IMR-90 (cell line): ENCODE results near the gene MED12. TPM values are rescaled to one million over a fixed set of nuclear protein-coding genes. Genes with fewer than 3 reads are reported as not detected.

ENCODE experiments used
- ATAC-seq: fragments of 200-7000 bp; cut with Tn5 transposase; 2 replicates; pipeline ENCODE4 v1.9.1; 2020; ENCODE audit warnings: low read depth, mild to moderate bottlenecking, moderate library complexity
- BruUV-seq: library from RNA; stranded (reverse); fragments of 400-500 nt; replicated peaks from 2 replicates; lab custom pipeline; 2021; lab: Mats Ljungman, UMichigan
- CTCF ChIA-PET: fragments of 300-600 bp; formaldehyde crosslinking; extraction: SDS; loops from one replicate; lab custom pipeline; 2021; ENCODE audit warnings: antibody characterized with exemption; lab: Yijun Ruan, JAX
- POLR2A ChIA-PET: fragments of 300-600 bp; sonication (Branson Sonifier 250); formaldehyde crosslinking; loops from one replicate; lab custom pipeline; 2022; ENCODE audit warnings: antibody characterized with exemption; ENCODE audit not compliant: unreplicated experiment; lab: Charles Lee
- DNase-seq: peaks from one replicate; pipeline ENCODE4 v3.0.0; 2013
- H2AFZ ChIP-seq: replicated peaks from 2 replicates; pipeline ENCODE3; 2013; ENCODE audit warnings: low read length, mild to moderate bottlenecking; ENCODE audit not compliant: poor library complexity
- H2AK5ac ChIP-seq: 2 replicates; pipeline ENCODE4 v1.6.1; 2013; ENCODE audit warnings: low read depth, low read length, inconsistent platforms
- H2AK9ac ChIP-seq: replicated peaks from 2 replicates; pipeline ENCODE3; 2013; ENCODE audit warnings: mild to moderate bottlenecking, low read depth, low read length, moderate library complexity; ENCODE audit not compliant: poor library complexity
- H2BK120ac ChIP-seq: 2 replicates; pipeline ENCODE4 v1.6.1; 2013; ENCODE audit warnings: low read depth, low read length, inconsistent platforms
- H2BK15ac ChIP-seq: 3 replicates; pipeline ENCODE4 v1.6.1; 2013; ENCODE audit warnings: low read depth, low read length, inconsistent platforms
- H2BK20ac ChIP-seq: 2 replicates; pipeline ENCODE4 v1.6.1; 2013; ENCODE audit warnings: low read depth, mild to moderate bottlenecking, inconsistent platforms, low read length, moderate library complexity
- H2BK5ac ChIP-seq: 2 replicates; pipeline ENCODE4 v1.6.1; 2013; ENCODE audit warnings: mild to moderate bottlenecking, low read depth, low read length, inconsistent platforms; ENCODE audit not compliant: poor library complexity, severe bottlenecking
- H3K14ac ChIP-seq: replicated peaks from 2 replicates; pipeline ENCODE4 v1.6.1; 2013; ENCODE audit warnings: low read depth, low read length, inconsistent platforms
- H3K18ac ChIP-seq: 2 replicates; pipeline ENCODE4 v1.6.1; 2013; ENCODE audit warnings: low read depth, low read length, control low read depth
- H3K23ac ChIP-seq: 2 replicates; pipeline ENCODE4 v1.6.1; 2013; ENCODE audit warnings: low read depth, low read length, inconsistent platforms
- H3K27ac ChIP-seq: 2 replicates; pipeline ENCODE4 v1.5.1; 2013; ENCODE audit warnings: mild to moderate bottlenecking, control low read depth, low read length; ENCODE audit not compliant: insufficient read depth
- H3K27me3 ChIP-seq: 2 replicates; pipeline ENCODE4 v1.6.1; 2013; ENCODE audit warnings: low read length; ENCODE audit not compliant: control insufficient read depth, insufficient read depth
- H3K36me3 ChIP-seq: 2 replicates; pipeline ENCODE4 v1.6.1; 2013; ENCODE audit warnings: low read length, mixed read lengths; ENCODE audit not compliant: control insufficient read depth, insufficient read depth
- H3K4ac ChIP-seq: 2 replicates; pipeline ENCODE4 v1.6.1; 2013; ENCODE audit warnings: low read depth, low read length, inconsistent platforms
- H3K4me1 ChIP-seq: 2 replicates; pipeline ENCODE4 v1.6.1; 2013; ENCODE audit warnings: low read length, mixed read lengths; ENCODE audit not compliant: control insufficient read depth, insufficient read depth
- H3K4me2 ChIP-seq: 2 replicates; pipeline ENCODE4 v1.6.1; 2013; ENCODE audit warnings: low read depth, mild to moderate bottlenecking, control low read depth, low read length, moderate library complexity
- H3K4me3 ChIP-seq: 2 replicates; pipeline ENCODE4 v1.5.1; 2013; ENCODE audit warnings: low read depth, mild to moderate bottlenecking, control low read depth, low read length, moderate library complexity; ENCODE audit not compliant: insufficient read depth
- H3K56ac ChIP-seq: 2 replicates; pipeline ENCODE4 v1.6.1; 2013; ENCODE audit warnings: low read length, inconsistent platforms; ENCODE audit not compliant: insufficient read depth; ENCODE audit errors: extremely low read depth
- H3K79me1 ChIP-seq, 2 experiments: 2 replicates each; pipeline ENCODE4 v1.6.1; 2013; ENCODE audit warnings: low read length in 2 of 2, inconsistent platforms in 1 of 2, low read depth in 1 of 2
- H3K9ac ChIP-seq: 2 replicates; pipeline ENCODE4 v1.6.1; 2013; ENCODE audit warnings: low read depth, low read length, control low read depth
- H3K9me1 ChIP-seq: 2 replicates; pipeline ENCODE4 v1.6.1; 2013; ENCODE audit warnings: low read length, inconsistent platforms; ENCODE audit not compliant: insufficient read depth
- H3K9me3 ChIP-seq: 2 replicates; pipeline ENCODE4 v1.6.1; 2013; ENCODE audit warnings: low read length; ENCODE audit not compliant: control insufficient read depth, insufficient read depth
- H4K20me1 ChIP-seq: 2 replicates; pipeline ENCODE4 v1.6.1; 2013; ENCODE audit warnings: low read length, inconsistent platforms; ENCODE audit not compliant: insufficient read depth
- H4K5ac ChIP-seq: 2 replicates; pipeline ENCODE4 v1.6.1; 2013; ENCODE audit warnings: mild to moderate bottlenecking, low read depth, low read length, control low read depth
- H4K8ac ChIP-seq, 2 experiments: 2 replicates each; pipeline ENCODE4 v1.6.1; 2013; ENCODE audit warnings: low read depth in 2 of 2, low read length in 2 of 2, control low read depth in 1 of 2, inconsistent platforms in 1 of 2
- H4K91ac ChIP-seq: 2 replicates; pipeline ENCODE4 v1.6.1; 2013; ENCODE audit warnings: low read depth, low read length, inconsistent platforms; ENCODE audit not compliant: insufficient read depth
- BHLHE40 ChIP-seq: fragments of 150-350 bp; IDR thresholded peaks from 2 replicates; pipeline ENCODE4 v1.6.1; 2016; ENCODE audit warnings: mild to moderate bottlenecking, low read depth, low read length
- CEBPB ChIP-seq: IDR thresholded peaks from 2 replicates; pipeline ENCODE4 v1.6.1; 2012; ENCODE audit warnings: low read depth, low read length, improper control_type of control experiment
- CHD1 ChIP-seq: IDR thresholded peaks from 2 replicates; pipeline ENCODE4 v1.6.1; 2012; ENCODE audit warnings: low read depth, low read length, improper control_type of control experiment
- ELK1 ChIP-seq: fragments of 150-350 bp; IDR thresholded peaks from 2 replicates; pipeline ENCODE4 v1.6.1; 2016; ENCODE audit warnings: low read depth, mild to moderate bottlenecking, low read length, moderate library complexity, borderline replicate concordance
- FOS ChIP-seq: fragments of 150-350 bp; IDR thresholded peaks from 2 replicates; pipeline ENCODE4 v1.6.1; 2016; ENCODE audit warnings: low read depth, low read length
- MAFK ChIP-seq: IDR thresholded peaks from 2 replicates; pipeline ENCODE4 v1.6.1; 2012; ENCODE audit warnings: low read depth, low read length, improper control_type of control experiment
- MAZ ChIP-seq: IDR thresholded peaks from 2 replicates; pipeline ENCODE4 v1.6.1; 2012; ENCODE audit warnings: low read depth, mild to moderate bottlenecking, low read length, improper control_type of control experiment, moderate library complexity, borderline replicate concordance
- MXI1 ChIP-seq: IDR thresholded peaks from 2 replicates; pipeline ENCODE4 v1.6.1; 2012; ENCODE audit warnings: low read depth, mild to moderate bottlenecking, low read length, moderate library complexity, borderline replicate concordance
- NFE2L2 ChIP-seq: fragments of 150-350 bp; IDR thresholded peaks from 2 replicates; pipeline ENCODE4 v1.6.1; 2016; ENCODE audit warnings: low read depth, mild to moderate bottlenecking, low read length
- POLR2A ChIP-seq: IDR thresholded peaks from 2 replicates; pipeline ENCODE4 v1.6.1; 2012; ENCODE audit warnings: mild to moderate bottlenecking, low read depth, low read length
- RAD21 ChIP-seq: IDR thresholded peaks from 2 replicates; pipeline ENCODE4 v1.6.1; 2012; ENCODE audit warnings: low read length, improper control_type of control experiment
- RCOR1 ChIP-seq: IDR thresholded peaks from 2 replicates; pipeline ENCODE4 v1.6.1; 2012; ENCODE audit warnings: mild to moderate bottlenecking, low read length, improper control_type of control experiment; ENCODE audit not compliant: insufficient replicate concordance
- RFX5 ChIP-seq: IDR thresholded peaks from 2 replicates; pipeline ENCODE4 v1.8.0; 2012; ENCODE audit warnings: low read depth, mild to moderate bottlenecking, low read length, moderate library complexity
- SMC3 ChIP-seq: fragments of 150-350 bp; IDR thresholded peaks from 2 replicates; pipeline ENCODE4 v1.6.1; 2016; ENCODE audit warnings: low read depth, mild to moderate bottlenecking, antibody characterized with exemption, low read length, moderate library complexity
- WGBS, 2 experiments: methylation state at CpG; one replicate each; pipeline versions ENCODE4 v1.1.5 to v1.1.7; 2013; ENCODE audit warnings: missing lambda C conversion rate in 2 of 2; ENCODE audit not compliant: insufficient read length in 1 of 2; ENCODE audit errors: extremely low coverage in 2 of 2; 5-methylcytosine and 5-hydroxymethylcytosine counted together
- dilution Hi-C: fragments of 300-500 bp; cut with HindIII; formaldehyde crosslinking; loops from one replicate; pipeline ENCODE4 v1.14.3; 2018; ENCODE audit warnings: low sequenced_read_pairs; ENCODE audit not compliant: unreplicated experiment
- in situ Hi-C: fragments of 300-500 bp; cut with MboI; formaldehyde crosslinking; loops from 3 replicates; pipeline ENCODE4 v1.14.3; 2019; ENCODE audit warnings: low sequenced_read_pairs, inconsistent platforms, mixed read lengths
- intact Hi-C: fragments of 100-400 bp; cut with micrococcal nuclease; formaldehyde crosslinking; loops from 2 replicates; pipeline ENCODE4 v1.10.0; 2022
- polyA plus RNA-seq, 3 experiments: library from polyadenylated mRNA; depleted of rRNA; stranded (reverse); fragments of >200 nt; gene quantifications; 2 replicates each; pipeline ENCODE4 v1.2.3, GENCODE V29; 2012; ENCODE audit warnings: low replicate concordance in 1 of 3
- total RNA-seq: library from RNA; depleted of rRNA; stranded (reverse); fragments of >200 nt; gene quantifications from 2 replicates; pipeline ENCODE4 v1.2.3, GENCODE V29; 2012
- TF ChIP-seq, protein P1 (sequence below): conservative IDR thresholded peaks from 2 replicates; pipeline ENCODE4 v1.5.1; 2012; ENCODE audit warnings: mild to moderate bottlenecking, low read depth, low read length, improper control_type of control experiment
- TF ChIP-seq, protein P2 (sequence below): fragments of 150-350 bp; IDR thresholded peaks from 2 replicates; pipeline ENCODE4 v1.6.1; 2017; ENCODE audit warnings: mild to moderate bottlenecking, antibody characterized with exemption, low read length, low read depth

Gene MED12
- total and polyA plus RNA-seq, 2 of the 4 experiments (the other 2 are of a cell fraction), result 9.1 to 19.8 TPM

DNA sequence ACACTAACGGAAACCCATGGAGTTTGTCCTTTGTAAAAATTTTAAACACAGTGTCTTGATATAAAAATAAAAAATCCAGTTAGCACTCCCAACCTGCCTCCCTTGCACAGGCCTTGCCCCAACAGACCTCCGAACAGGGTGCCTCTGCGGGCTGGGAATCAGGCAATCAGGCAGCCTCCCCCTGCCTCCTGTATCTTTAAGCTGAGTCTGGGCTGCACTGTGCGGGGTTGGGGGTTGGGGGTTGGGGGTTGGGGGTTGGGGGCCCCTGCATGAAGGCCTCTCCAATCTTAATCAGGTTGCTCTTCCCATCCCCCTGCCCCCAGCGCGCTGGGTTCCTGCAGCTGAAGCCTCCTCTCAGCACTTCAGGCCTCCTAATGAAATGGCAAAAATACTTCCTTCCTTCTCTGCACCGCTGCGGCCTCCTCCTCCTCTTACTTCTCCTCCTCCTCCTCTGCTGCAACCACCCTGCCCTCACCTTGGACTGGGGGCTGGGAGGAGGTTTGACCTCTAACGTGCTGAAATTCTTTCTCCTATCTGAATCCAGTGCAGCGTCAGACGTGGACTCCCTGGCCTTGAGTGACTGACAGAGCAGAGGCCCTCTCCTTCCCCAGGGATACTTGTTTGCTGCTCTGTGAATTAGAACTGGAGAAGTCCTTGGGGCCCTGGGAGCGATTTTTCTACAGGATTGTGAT, 52.9 kb downstream of the MED12 start:
- ATAC-seq (no peak), DNase-seq (no peak)
- Histone ChIP-seq H4K91ac (no peak overlapping the region), H3K4me3 (no peak overlapping the region), H2BK120ac (no peak overlapping the region), H4K8ac (no peak overlapping the region), H3K56ac (no peak overlapping the region), H3K27me3 (peaks cover 8% of the 10 kb centered on the region), H2BK5ac (no peak overlapping the region), H3K4me2 (no peak overlapping the region), H3K18ac (no peak overlapping the region), H3K27ac (no peak overlapping the region), H4K5ac (no peak overlapping the region), H2BK15ac (no peak overlapping the region), H3K4me1 (no peaks in the 10 kb centered on the region), H2AK9ac (no peak overlapping the region), H3K36me3 (no peaks in the 10 kb centered on the region), H3K9me3 (no peaks in the 10 kb centered on the region), H2AK5ac (no peak overlapping the region), H3K23ac (no peak overlapping the region), H3K9ac (no peak overlapping the region), H3K4ac (no peak overlapping the region), H3K79me1 (no peaks in the 10 kb centered on the region), H2BK20ac (no peak overlapping the region), H4K20me1 (no peaks in the 10 kb centered on the region), H3K9me1 (no peaks in the 10 kb centered on the region), H3K14ac (no peak overlapping the region), H2AFZ (no peak overlapping the region)
- no CpG with 5 or more reads among the region's 12 CpGs for WGBS, 2 experiments
- in situ Hi-C loops, result no loop called here
- ChIA-PET CTCF (no interaction called here), POLR2A (no interaction called here)
- TF ChIP-seq FOS (no peak), POLR2A (no peak), ELK1 (no peak), CHD1 (no peak), SMC3 (no peak), BHLHE40 (no peak), MAFK (no peak), MAZ (no peak), NFE2L2 (no peak), RCOR1 (no peak), CEBPB (no peak), RFX5 (no peak), RAD21 (no peak), MXI1 (no peak)
- TF ChIP-seq, protein P1, sequence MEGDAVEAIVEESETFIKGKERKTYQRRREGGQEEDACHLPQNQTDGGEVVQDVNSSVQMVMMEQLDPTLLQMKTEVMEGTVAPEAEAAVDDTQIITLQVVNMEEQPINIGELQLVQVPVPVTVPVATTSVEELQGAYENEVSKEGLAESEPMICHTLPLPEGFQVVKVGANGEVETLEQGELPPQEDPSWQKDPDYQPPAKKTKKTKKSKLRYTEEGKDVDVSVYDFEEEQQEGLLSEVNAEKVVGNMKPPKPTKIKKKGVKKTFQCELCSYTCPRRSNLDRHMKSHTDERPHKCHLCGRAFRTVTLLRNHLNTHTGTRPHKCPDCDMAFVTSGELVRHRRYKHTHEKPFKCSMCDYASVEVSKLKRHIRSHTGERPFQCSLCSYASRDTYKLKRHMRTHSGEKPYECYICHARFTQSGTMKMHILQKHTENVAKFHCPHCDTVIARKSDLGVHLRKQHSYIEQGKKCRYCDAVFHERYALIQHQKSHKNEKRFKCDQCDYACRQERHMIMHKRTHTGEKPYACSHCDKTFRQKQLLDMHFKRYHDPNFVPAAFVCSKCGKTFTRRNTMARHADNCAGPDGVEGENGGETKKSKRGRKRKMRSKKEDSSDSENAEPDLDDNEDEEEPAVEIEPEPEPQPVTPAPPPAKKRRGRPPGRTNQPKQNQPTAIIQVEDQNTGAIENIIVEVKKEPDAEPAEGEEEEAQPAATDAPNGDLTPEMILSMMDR, result no peak
- TF ChIP-seq, protein P2, sequence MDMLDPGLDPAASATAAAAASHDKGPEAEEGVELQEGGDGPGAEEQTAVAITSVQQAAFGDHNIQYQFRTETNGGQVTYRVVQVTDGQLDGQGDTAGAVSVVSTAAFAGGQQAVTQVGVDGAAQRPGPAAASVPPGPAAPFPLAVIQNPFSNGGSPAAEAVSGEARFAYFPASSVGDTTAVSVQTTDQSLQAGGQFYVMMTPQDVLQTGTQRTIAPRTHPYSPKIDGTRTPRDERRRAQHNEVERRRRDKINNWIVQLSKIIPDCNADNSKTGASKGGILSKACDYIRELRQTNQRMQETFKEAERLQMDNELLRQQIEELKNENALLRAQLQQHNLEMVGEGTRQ, result no peak
- BruUV-seq, result no TSS peak
- intact Hi-C loops, result no loop called here
- dilution Hi-C loops, result no loop called here
